Measurements from ENCODE around the gene MIGA1. TPM values are rescaled to one million over a fixed set of nuclear protein-coding genes. Genes with fewer than 3 reads are reported as not detected.

MIGA1 gene
- polyA plus RNA-seq, 4 donors: 1.4 to 18.2 (median 3.4) TPM

DNA sequence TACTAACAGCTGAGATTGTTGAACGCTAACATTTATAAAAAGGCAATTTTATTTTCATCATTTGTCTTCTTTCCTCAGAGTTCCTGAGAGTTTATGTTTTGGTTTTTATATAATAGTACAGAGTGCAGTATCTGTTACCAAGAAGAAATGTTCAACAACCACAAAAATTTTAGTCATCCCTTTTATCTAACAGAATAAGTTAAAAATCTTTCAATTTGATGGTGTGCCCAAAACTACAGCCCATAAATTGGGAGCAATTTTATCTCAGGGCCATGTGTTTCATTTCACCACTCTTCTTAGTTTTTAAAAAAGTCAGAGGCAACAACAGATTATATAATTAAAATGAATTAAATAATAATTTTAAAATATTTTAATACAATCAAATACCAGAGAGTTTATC is 146.1 kb downstream of the MIGA1 start:
- Histone ChIP-seq H3K9me3 (ENCODE audit: control insufficient read depth in 2 of 2, insufficient read depth in 1 of 2, low read depth in 1 of 2, low read length in 1 of 2) (no peaks in the 10 kb centered on the region), H3K4me1 (ENCODE audit: control insufficient read depth in 3 of 3, insufficient read depth in 2 of 3, low read depth in 1 of 3, low read length in 2 of 3) (no peaks in the 10 kb centered on the region), H3K4me3 (ENCODE audit: low read depth in 1 of 3, low read length in 3 of 3) (no peak overlapping the region), H3K27ac (ENCODE audit: low read depth in 1 of 3, low read length in 2 of 3) (no peak overlapping the region), H3K27me3 (ENCODE audit: control insufficient read depth in 3 of 3, insufficient read depth in 3 of 3, low read length in 3 of 3) (no peaks in the 10 kb centered on the region), H3K36me3 (ENCODE audit: control insufficient read depth in 3 of 3, insufficient read depth in 2 of 3, low read depth in 1 of 3, low read length in 3 of 3) (peaks cover 0 to 10% (median 0%) of the 10 kb centered on the region in 3 donors)
- no peak for DNase-seq
- WGBS, 3 donors: 67 to 97% (median 91%) methylated on average over 1 of the region's 1 CpG
- no peak for FAIRE-seq

GRCh38 chr1:77925956-77926355 is 146.5 kb downstream of the MIGA1 start:
- peak; percentile 26 for FAIRE-seq
- H3K27me3 ChIP-seq (ENCODE audit: control insufficient read depth in 3 of 3, insufficient read depth in 3 of 3, low read length in 3 of 3): no peaks in the 10 kb centered on the region

GRCh38 chr1:77926561-77927357 is 147.3 kb downstream of the MIGA1 start:
- no peak overlapping the region for H3K27ac ChIP-seq (ENCODE audit: low read depth in 1 of 3, low read length in 2 of 3)

More at GRCh38 chr1:77925956-77926355, 146.5 kb downstream of the MIGA1 start:
- Histone ChIP-seq H3K27ac (ENCODE audit: low read depth in 1 of 3, low read length in 2 of 3) (no peak overlapping the region), H3K9me3 (ENCODE audit: control insufficient read depth in 2 of 2, insufficient read depth in 1 of 2, low read depth in 1 of 2, low read length in 1 of 2) (no peaks in the 10 kb centered on the region), H3K4me3 (ENCODE audit: low read depth in 1 of 3, low read length in 3 of 3) (no peak overlapping the region), H3K4me1 (ENCODE audit: control insufficient read depth in 3 of 3, insufficient read depth in 2 of 3, low read depth in 1 of 3, low read length in 2 of 3) (no peaks in the 10 kb centered on the region), H3K36me3 (ENCODE audit: control insufficient read depth in 3 of 3, insufficient read depth in 2 of 3, low read depth in 1 of 3, low read length in 3 of 3) (peaks cover 0 to 10% (median 0%) of the 10 kb centered on the region in 3 donors)
- 55 to 69% (median 56%) methylated on average over 2 of the region's 2 CpGs for WGBS, 3 donors
- no peak for DNase-seq

GRCh38 chr1:77927414-77927813 is 148.0 kb downstream of the MIGA1 start:
- no peak overlapping the region for H3K27ac ChIP-seq (ENCODE audit: low read depth in 1 of 3, low read length in 2 of 3)
- H3K4me3 ChIP-seq (ENCODE audit: low read depth in 1 of 3, low read length in 3 of 3): no peak overlapping the region
- WGBS, 3 donors: 47 to 75% (median 56%) methylated on average over 4 of the region's 4 CpGs
- FAIRE-seq (no peak), DNase-seq (peak in 1 of 2 donors; percentile 25)
- H3K4me1 ChIP-seq (ENCODE audit: control insufficient read depth in 3 of 3, insufficient read depth in 2 of 3, low read depth in 1 of 3, low read length in 2 of 3): no peaks in the 10 kb centered on the region
- H3K9me3 ChIP-seq (ENCODE audit: control insufficient read depth in 2 of 2, insufficient read depth in 1 of 2, low read depth in 1 of 2, low read length in 1 of 2): no peaks in the 10 kb centered on the region
- no peaks in the 10 kb centered on the region for H3K27me3 ChIP-seq (ENCODE audit: control insufficient read depth in 3 of 3, insufficient read depth in 3 of 3, low read length in 3 of 3)
- peaks cover 0 to 5% (median 0%) of the 10 kb centered on the region in 3 donors for H3K36me3 ChIP-seq (ENCODE audit: control insufficient read depth in 3 of 3, insufficient read depth in 2 of 3, low read depth in 1 of 3, low read length in 3 of 3)

More at GRCh38 chr1:77926561-77927357, 147.3 kb downstream of the MIGA1 start:
- FAIRE-seq (no peak), DNase-seq (peak in 1 of 2 donors; percentile 11)
- peaks cover 0 to 5% (median 0%) of the 10 kb centered on the region in 3 donors for H3K36me3 ChIP-seq (ENCODE audit: control insufficient read depth in 3 of 3, insufficient read depth in 2 of 3, low read depth in 1 of 3, low read length in 3 of 3)
- no peaks in the 10 kb centered on the region for H3K9me3 ChIP-seq (ENCODE audit: control insufficient read depth in 2 of 2, insufficient read depth in 1 of 2, low read depth in 1 of 2, low read length in 1 of 2)
- H3K4me1 ChIP-seq (ENCODE audit: control insufficient read depth in 3 of 3, insufficient read depth in 2 of 3, low read depth in 1 of 3, low read length in 2 of 3): no peaks in the 10 kb centered on the region
- peak overlapping the region in 1 of 3 donors; percentile 19 for H3K4me3 ChIP-seq (ENCODE audit: low read depth in 1 of 3, low read length in 3 of 3)
- H3K27me3 ChIP-seq (ENCODE audit: control insufficient read depth in 3 of 3, insufficient read depth in 3 of 3, low read length in 3 of 3): no peaks in the 10 kb centered on the region
- WGBS, 3 donors: 40 to 50% (median 44%) methylated on average over 13 of the region's 13 CpGs

Other genes starting within 250 kb of the MIGA1 start
- 10 to 100 TPM in 2 of 4 donors, 1 to 10 TPM in 2; 7.8 to 50.8 (median 12.0) TPM for gene ZZZ3, start 97.0 kb upstream of the MIGA1 start, polyA plus RNA-seq
- 10 to 100 TPM; 23.8 to 54.8 (median 28.2) TPM for gene USP33, start 19.8 kb upstream of the MIGA1 start, polyA plus RNA-seq
- 10 to 100 TPM in 1 of 4 donors, 1 to 10 TPM in 3; 4.0 to 11.8 (median 6.8) TPM for gene NEXN, start 109.0 kb downstream of the MIGA1 start, polyA plus RNA-seq
- 100 to 1,000 TPM in 1 of 4 donors, 10 to 100 TPM in 3; 21.9 to 202 (median 35.9) TPM for gene FUBP1, start 199.4 kb downstream of the MIGA1 start, polyA plus RNA-seq
- gene DNAJB4, start 225.3 kb downstream of the MIGA1 start, polyA plus RNA-seq: 10 to 100 TPM in 2 of 4 donors, 1 to 10 TPM in 2; 3.8 to 25.6 (median 8.5) TPM